Measurements from ENCODE around the gene RND3.

RND3 gene

GRCh38 chr2:150476286-150476685 is 11.2 kb downstream of the RND3 start:
- DNase-seq (ENCODE audit: low read depth) = no peak

- no peak for DNase-seq (ENCODE audit: low read depth)
Measured at GRCh38 chr2:150475479-150476250, 11.8 kb downstream of the RND3 start.

- DNase-seq (ENCODE audit: low read depth) = no peak
Measured at GRCh38 chr2:150474326-150475074, 13.0 kb downstream of the RND3 start.

GRCh38 chr2:150473767-150474166 is 13.7 kb downstream of the RND3 start:
- no peak for DNase-seq (ENCODE audit: low read depth)

- no peak for DNase-seq (ENCODE audit: low read depth)
Measured at GRCh38 chr2:150472511-150472899, 15.0 kb downstream of the RND3 start.

- DNase-seq (ENCODE audit: low read depth) = no peak
Measured at GRCh38 chr2:150471813-150472510, 15.5 kb downstream of the RND3 start.

- no peak for DNase-seq (ENCODE audit: low read depth)
Measured at GRCh38 chr2:150470435-150470834, 17.0 kb downstream of the RND3 start.

- no peak for DNase-seq (ENCODE audit: low read depth)
Measured at GRCh38 chr2:150469706-150470274, 17.7 kb downstream of the RND3 start.

GRCh38 chr2:150468350-150468960 is 19.0 kb downstream of the RND3 start:
- no peak for DNase-seq (ENCODE audit: low read depth)

- no peak for DNase-seq (ENCODE audit: low read depth)
Measured at GRCh38 chr2:150467621-150467963, 19.9 kb downstream of the RND3 start.

GRCh38 chr2:150466741-150467620 is 20.5 kb downstream of the RND3 start:
- no peak for DNase-seq (ENCODE audit: low read depth)

GRCh38 chr2:150465703-150466569 is 21.5 kb downstream of the RND3 start:
- no peak for DNase-seq (ENCODE audit: low read depth)

GRCh38 chr2:150464986-150465385 is 22.5 kb downstream of the RND3 start:
- no peak for DNase-seq (ENCODE audit: low read depth)

GRCh38 chr2:150464270-150464669 is 23.2 kb downstream of the RND3 start:
- no peak for DNase-seq (ENCODE audit: low read depth)

- no peak for DNase-seq (ENCODE audit: low read depth)
Measured at GRCh38 chr2:150462770-150463169, 24.7 kb downstream of the RND3 start.

GRCh38 chr2:150459281-150459680 is 28.2 kb downstream of the RND3 start:
- no peak for DNase-seq (ENCODE audit: low read depth)

GRCh38 chr2:150450765-150451164 is 36.7 kb downstream of the RND3 start:
- no peak for DNase-seq (ENCODE audit: low read depth)

- no peak for DNase-seq (ENCODE audit: low read depth)
Measured at GRCh38 chr2:150449856-150450255, 37.6 kb downstream of the RND3 start.

- no peak for DNase-seq (ENCODE audit: low read depth)
Measured at GRCh38 chr2:150445398-150445797, 42.1 kb downstream of the RND3 start.

GRCh38 chr2:150442484-150442883 is 45.0 kb downstream of the RND3 start:
- DNase-seq (ENCODE audit: low read depth) = no peak
